IMR-90 (cell line): ENCODE results near the gene ACACA.

Source experiments
- BHLHE40 ChIP-seq: fragments of 150-350 bp; IDR thresholded peaks from 2 replicates; pipeline ENCODE4 v1.6.1; 2016; ENCODE audit warnings: mild to moderate bottlenecking, low read depth, low read length
- CHD1 ChIP-seq: IDR thresholded peaks from 2 replicates; pipeline ENCODE4 v1.6.1; 2012; ENCODE audit warnings: low read depth, low read length, improper control_type of control experiment
- CTCF ChIP-seq: conservative IDR thresholded peaks from 2 replicates; pipeline ENCODE4 v1.5.1; 2012; ENCODE audit warnings: mild to moderate bottlenecking, low read depth, low read length, improper control_type of control experiment
- MAFK ChIP-seq: IDR thresholded peaks from 2 replicates; pipeline ENCODE4 v1.6.1; 2012; ENCODE audit warnings: low read depth, low read length, improper control_type of control experiment
- MAZ ChIP-seq: IDR thresholded peaks from 2 replicates; pipeline ENCODE4 v1.6.1; 2012; ENCODE audit warnings: low read depth, mild to moderate bottlenecking, low read length, improper control_type of control experiment, moderate library complexity, borderline replicate concordance
- POLR2A ChIP-seq: IDR thresholded peaks from 2 replicates; pipeline ENCODE4 v1.6.1; 2012; ENCODE audit warnings: mild to moderate bottlenecking, low read depth, low read length
- RAD21 ChIP-seq: IDR thresholded peaks from 2 replicates; pipeline ENCODE4 v1.6.1; 2012; ENCODE audit warnings: low read length, improper control_type of control experiment
- RCOR1 ChIP-seq: IDR thresholded peaks from 2 replicates; pipeline ENCODE4 v1.6.1; 2012; ENCODE audit warnings: mild to moderate bottlenecking, low read length, improper control_type of control experiment; ENCODE audit not compliant: insufficient replicate concordance
- RFX5 ChIP-seq: IDR thresholded peaks from 2 replicates; pipeline ENCODE4 v1.8.0; 2012; ENCODE audit warnings: low read depth, mild to moderate bottlenecking, low read length, moderate library complexity
- USF2 ChIP-seq: fragments of 150-350 bp; IDR thresholded peaks from 2 replicates; pipeline ENCODE4 v1.6.1; 2017; ENCODE audit warnings: mild to moderate bottlenecking, antibody characterized with exemption, low read length, low read depth

GRCh38 chr17:37365589-37365988, 41.0 kb downstream of the ACACA start:
- TF ChIP-seq CTCF, result no peak
- no peak for TF ChIP-seq RFX5
- TF ChIP-seq RCOR1, result no peak
- no peak for TF ChIP-seq POLR2A
- no peak for TF ChIP-seq MAFK
- TF ChIP-seq RAD21, result no peak
- TF ChIP-seq CHD1, result no peak
- TF ChIP-seq MAZ, result no peak
- TF ChIP-seq BHLHE40, result no peak
- TF ChIP-seq USF2, result no peak
